ENCODE measurements around the gene GIT2.
"Not testable (repeated sequence)": the region's sequence is repeated elsewhere in the genome, so short reads cannot be mapped to it uniquely, and the experiment has no call there.

GIT2 gene

GRCh38 chr12:109946913-109947312, 49.3 kb downstream of the GIT2 start:
- DNase-seq (ENCODE audit: low read depth in 2 of 2): no peak

DNA sequence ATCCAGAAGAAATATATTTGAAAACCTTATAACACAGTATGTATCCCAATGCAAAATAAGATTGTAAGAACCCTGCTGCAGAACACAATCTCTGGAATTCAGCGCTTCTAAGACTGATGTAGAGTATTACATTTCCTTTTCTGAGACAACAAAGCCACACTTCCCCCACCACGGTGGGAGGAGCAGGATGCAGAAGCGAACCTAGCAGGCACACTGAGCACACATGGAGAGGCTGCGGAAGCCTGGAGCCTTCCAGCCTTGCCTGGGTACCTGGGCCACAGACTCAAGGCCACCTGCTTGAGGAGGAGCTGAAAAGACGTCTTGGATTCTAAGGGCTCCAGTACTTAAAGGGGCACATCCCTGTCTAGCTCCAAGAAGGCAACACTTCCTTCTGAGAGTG, 49.7 kb downstream of the GIT2 start:
- DNase-seq (ENCODE audit: low read depth in 2 of 2): no peak

DNA sequence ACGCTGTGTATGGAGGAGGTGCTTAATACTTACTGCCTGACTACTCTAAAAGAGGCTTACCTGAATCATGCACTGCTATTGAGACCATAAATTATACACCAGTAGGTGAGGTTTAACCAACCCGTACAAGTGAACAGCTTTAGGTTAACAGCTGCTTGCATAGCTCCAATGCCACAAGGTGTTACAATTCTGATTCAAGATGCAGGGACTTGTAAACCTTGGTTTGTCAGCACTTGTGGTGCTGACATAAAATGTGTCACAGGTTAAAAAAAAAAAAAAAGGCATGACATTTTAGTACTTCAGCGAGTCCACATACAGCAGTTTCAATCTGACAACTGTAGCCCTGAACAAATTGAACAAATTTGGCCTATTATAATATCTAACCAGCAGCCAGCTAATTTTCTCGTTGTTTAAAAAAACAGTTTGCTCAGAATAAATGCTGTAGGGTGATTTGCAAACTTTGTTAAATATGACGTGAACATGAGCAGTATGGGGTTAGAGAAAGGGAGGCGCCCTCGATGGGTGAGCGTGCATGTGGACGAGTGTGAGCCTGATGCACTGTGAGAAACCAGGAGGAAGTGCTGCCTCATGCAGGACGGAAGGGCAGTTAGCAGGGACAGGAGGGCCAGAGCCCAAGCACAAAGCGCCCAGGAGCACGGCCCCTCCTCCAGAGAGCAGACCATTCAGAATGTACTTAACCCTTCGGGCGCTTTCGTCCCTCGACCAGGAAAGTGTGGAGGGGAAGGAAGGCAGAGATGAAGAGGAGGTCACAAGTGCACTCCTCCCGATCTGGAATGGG, 51.4 kb downstream of the GIT2 start:
- no peak for DNase-seq (ENCODE audit: low read depth in 2 of 2)

DNA sequence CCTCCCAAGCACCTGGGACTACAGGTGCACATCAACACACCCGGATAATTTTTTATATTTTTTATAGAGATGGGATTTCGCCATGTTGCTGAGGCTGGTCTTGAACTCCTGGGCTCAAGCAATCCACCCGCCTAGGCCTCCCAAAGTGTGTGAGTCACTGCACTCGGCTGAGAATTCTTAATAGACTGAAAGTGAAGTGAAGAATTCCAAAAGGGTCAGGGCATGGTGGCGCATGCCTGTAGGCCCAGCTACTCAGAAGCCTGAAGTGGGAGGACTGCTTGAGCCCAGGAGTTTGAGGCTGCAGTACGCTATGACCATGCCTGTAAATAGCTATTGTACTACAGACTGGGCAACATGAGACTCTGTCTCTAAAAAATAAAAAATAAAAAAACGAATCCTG, 52.4 kb downstream of the GIT2 start:
- no peak for DNase-seq (ENCODE audit: low read depth in 2 of 2)

GRCh38 chr12:109940339-109940923, 55.7 kb downstream of the GIT2 start:
- DNase-seq (ENCODE audit: low read depth in 2 of 2): no peak

- DNase-seq (ENCODE audit: low read depth in 2 of 2): no peak
Observed at GRCh38 chr12:109939504-109939903, 56.7 kb downstream of the GIT2 start.

GRCh38 chr12:109938947-109939346, 57.2 kb downstream of the GIT2 start:
- no peak for DNase-seq (ENCODE audit: low read depth in 2 of 2)

GRCh38 chr12:109937371-109937770, 58.8 kb downstream of the GIT2 start:
- DNase-seq (ENCODE audit: low read depth in 2 of 2): no peak

GRCh38 chr12:109934026-109934425, 62.1 kb downstream of the GIT2 start:
- DNase-seq (ENCODE audit: low read depth in 2 of 2): no peak

DNA sequence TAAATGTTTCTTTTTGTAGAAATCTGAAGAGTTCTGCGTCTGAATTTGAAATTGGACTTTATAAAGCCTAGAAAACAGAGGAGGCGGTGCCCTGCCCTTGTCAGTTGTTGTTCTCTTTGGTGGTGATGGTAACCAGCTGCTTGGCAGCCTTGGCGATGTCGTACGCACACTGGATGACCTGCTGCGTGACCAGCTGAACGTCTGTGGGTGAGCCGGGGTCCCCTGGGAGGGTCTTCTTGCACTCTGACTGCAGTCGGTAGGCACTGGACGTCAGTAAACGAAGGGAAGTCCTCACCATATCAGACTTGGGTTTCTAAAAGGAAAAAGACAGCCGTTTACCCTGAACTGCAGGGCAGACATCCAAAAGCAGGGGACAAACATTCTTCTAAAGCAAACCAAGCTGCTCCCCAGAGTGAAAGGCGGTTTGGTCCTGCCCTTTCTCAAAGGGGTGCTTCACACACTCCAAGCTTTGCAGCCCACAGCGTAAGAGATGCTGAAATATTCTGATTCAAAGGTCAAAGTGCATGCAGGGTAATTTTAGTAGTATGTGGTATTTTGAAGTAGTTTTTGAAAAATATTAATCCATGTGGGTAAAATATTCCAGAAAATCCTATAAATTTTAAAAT, 63.2 kb downstream of the GIT2 start:
- DNase-seq (ENCODE audit: low read depth in 2 of 2): no peak

DNA sequence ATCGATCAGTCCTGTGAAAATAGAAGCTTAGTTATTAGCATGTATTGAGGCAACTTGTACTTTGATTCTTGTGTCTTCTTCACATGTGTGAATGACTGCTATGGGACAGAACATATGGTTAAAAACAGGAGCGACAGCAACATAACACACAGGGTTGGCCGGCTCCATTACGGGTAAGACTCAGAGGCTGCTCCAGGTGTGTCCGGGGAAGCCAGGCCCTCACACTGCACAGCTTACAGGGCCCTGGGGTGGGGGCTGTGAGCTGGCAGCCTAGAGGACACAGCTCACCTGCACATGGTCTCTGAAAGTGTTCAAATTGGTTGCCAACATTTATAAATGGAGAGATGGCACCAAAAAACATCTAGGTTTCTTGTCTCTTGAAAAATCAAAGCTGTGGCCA, 65.0 kb downstream of the GIT2 start:
- DNase-seq (ENCODE audit: low read depth in 2 of 2): no peak

GRCh38 chr12:109930028-109930800, 66.0 kb downstream of the GIT2 start:
- no peak for DNase-seq (ENCODE audit: low read depth in 2 of 2)

DNA sequence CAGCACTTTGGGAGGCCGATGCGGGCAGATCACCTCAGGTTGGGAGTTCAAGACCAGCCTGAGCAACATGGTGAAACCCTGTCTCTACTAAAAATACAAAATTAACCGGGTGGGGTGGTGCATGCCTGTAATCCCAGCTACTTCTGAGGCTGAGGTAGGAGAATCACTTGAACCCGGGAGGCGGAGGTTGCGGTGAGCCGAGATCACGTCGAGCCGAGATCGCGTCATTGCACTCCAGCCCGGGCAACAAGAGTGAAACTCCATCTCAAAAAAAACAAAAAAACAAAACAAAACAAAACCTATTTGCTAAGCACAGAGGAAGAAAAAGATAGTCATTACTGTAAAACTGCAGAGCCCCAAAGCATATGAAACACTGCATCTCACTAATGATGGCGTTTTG, 66.8 kb downstream of the GIT2 start:
- DNase-seq (ENCODE audit: low read depth in 2 of 2): not testable (repeated sequence)

DNA sequence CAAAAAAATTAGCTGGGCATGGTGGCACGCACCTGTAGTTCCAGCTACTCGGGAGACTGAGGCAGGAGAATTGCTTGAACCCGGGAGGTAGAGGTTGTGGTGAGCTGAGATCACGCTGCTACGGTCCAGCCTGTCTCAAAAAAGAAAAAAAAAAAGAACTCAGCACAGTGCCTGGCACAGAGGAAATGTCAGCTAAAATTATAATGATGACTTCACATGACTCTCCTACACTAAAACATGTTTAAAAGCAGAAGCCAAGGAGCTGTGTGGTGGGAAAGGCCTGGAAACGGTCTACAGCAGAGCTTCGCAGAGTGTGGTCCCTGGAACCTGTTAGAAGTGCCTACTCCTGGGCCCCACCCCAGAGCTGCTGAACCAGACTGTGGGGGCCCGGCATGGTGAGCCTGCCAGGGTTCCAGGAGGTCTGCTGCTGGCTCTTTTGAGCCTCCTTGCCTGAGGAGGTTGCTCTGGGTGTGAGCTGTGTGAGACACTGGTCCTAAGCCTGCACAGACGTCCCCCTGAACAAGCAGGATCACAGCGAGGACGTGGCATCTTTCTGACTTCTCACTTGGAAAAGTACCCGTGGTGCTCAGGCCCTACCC, 68.0 kb downstream of the GIT2 start:
- DNase-seq (ENCODE audit: low read depth in 2 of 2): no peak

DNA sequence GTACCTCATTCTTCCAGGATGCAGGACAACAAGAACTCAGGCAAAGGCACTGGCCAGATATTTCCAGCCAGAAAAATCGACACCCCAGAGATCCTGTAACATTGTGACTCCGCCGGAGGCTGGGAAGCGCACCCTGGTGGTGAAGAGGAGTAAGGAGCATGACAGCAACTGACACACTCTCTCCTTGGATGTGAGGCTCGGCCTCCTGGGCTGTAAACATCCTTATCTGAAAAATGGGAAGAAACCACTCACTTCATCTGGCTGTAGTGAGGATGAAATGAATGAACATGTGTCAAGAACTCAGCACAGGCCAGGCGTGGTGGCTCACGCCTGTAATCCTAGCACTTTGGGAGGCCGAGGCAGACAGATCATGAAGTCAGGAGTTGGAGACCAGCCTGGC, 68.5 kb downstream of the GIT2 start:
- peak in 1 of 2 donors; percentile 1 for DNase-seq (ENCODE audit: low read depth in 2 of 2)

DNA sequence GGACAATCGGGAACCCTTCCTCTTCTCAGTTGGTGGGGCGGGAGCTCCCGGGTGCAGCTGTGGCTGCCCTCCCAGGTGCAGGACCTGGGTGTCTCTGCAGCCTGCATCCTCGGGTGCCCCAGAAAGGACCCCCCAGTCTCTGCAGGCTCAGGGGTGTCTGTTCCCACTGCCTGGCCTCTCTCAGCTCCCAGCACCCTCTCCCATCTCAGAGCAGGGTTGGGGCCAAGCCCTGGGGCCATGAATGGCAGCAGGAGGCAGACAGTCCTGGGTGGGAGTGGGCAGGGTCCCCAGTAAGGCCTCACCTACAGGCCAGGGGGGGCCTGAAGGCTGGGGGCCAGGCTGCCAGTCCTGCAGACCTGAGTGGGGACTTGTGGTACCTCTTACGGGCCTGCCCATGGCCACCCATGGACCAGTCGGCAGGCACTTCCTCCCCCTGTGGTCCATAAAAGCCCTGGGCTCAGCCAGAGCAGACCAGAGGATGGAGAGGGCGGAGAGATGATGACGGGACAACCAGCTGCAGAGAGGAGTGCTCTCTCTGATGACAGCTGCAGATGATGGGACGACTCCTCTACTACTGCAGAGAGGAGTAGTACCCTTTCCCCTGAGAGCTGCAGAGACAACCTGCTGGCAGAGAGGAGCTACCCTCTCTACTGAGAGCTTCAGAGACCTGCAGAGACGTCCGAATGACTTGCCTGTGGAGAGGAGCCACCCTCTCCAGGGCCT, 69.5 kb downstream of the GIT2 start:
- DNase-seq (ENCODE audit: low read depth in 2 of 2): no peak

DNA sequence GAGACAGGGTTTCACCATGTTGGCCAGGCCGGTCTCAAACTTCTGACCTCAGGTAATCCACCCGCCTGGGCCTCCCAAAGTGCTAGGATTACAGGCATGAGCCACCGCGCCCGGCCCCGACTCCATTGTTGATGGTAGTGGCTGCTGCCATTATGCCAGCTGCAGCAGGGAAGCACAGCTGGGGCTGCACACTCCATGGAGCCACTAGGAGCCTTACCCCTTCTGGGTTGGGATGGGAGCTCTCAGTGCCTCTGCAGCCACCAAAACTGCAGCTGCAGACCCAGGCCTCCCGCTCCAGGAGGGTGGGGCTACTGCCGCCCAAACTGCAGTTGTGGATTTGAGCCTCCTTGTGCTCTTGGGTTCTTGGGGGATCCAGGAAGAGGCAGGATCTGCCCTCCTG, 70.2 kb downstream of the GIT2 start:
- no peak for DNase-seq (ENCODE audit: low read depth in 2 of 2)

DNA sequence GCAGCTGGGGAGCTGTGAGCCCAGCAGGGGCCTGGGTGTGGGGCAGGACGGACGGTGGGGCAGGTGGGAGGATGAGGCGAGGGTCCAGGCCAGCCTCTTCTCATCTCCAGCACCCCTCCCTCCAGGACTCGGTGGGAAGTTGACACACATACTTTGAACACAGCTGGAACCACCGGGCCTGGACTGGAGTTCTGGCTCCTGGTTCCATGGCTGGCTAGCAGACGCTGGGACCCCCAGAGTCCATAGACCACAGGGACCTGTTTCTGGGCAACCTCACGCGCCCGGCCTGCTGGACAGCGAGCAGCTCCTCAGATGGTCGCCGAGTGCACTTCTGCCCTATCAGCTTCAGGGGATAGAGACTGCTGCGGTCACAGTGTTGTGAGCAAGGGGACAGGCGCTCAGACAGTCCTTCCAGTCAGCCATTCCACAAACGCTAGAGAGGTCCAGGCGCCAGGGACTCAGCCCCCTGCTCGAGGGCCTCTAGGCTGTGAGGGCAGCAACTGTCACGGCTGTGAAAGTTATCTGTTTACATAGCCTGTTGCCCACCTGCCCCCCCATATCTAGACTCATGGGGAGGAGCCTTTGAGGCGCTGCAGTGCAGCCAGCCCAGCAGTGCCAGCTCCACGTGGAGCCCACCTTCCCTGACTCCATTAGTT, 70.9 kb downstream of the GIT2 start:
- no peak for DNase-seq (ENCODE audit: low read depth in 2 of 2)

DNA sequence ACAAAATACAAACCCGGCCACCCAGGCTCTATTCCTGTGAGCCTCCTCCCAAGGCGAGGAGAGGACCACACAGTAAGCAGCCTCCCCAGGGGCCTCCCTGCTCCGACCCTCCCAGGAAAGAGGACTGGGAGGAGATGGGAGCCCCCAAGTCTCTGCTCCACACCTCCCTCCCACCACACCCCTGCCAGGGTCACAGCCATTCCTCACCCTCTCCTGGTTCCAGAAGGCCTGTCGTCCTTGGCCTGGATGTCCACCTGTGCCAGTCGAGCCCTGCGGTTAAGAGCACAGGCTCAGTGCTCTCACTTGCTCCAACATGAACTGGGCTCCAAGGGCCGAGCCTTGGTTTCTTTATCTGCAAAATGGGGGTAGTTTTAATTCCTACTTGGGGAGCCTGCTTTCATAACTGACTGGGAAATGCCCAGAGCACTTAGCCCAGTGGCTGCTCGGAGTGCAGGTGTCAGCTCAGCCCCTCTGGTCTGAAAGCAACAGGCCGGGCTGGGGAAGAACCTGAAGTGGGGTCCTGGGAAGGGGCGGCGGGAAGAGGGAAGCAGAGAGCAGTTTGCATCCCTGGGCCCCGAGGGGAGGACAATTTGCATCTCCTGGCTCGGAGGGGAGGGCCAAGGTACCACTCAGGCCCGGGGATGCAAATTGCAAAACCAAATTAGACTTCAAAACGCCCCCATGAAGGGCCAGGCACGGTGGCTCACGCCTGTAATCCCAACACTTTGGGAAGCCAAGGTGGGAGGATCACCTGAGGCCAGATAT, 72.5 kb downstream of the GIT2 start:
- no peak for DNase-seq (ENCODE audit: low read depth in 2 of 2)

DNA sequence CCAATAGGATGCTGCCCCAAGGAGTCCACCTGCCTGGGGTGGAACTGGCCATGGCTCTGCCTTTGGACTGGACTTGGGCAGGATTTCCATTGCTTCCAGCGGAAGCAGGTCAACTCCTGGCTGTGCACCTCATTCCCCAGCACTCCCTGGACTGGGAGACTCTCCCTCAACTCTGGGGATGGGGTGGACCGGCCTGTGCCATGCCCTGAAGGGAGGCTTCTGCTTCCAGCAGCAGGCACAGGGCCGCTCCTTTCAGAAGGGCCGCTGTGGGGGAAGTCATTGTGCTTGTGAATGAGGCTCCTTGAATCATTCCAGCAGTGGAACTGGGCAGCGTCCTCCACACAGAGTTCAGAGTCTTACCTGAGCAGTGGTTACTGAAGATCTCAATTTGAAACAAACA, 73.1 kb downstream of the GIT2 start:
- DNase-seq (ENCODE audit: low read depth in 2 of 2): no peak
